HepG2 (cell line): ENCODE data around the gene ARHGEF3. TPM values are rescaled to one million over a fixed set of nuclear protein-coding genes. Genes with fewer than 3 reads are reported as not detected.
A peak's percentile ranks its signal among the peaks of the same experiment; 100 is the strongest.

ENCODE experiments used
- ATAC-seq: fragments of 200-7000 bp; cut with Tn5 transposase; 3 replicates; pipeline ENCODE4 v1.9.1; 2020; ENCODE audit warnings: mild to moderate bottlenecking, moderate library complexity
- BruUV-seq: library from RNA; stranded (reverse); fragments of 400-500 nt; replicated peaks from 2 replicates; lab custom pipeline; 2021; lab: Mats Ljungman, UMichigan
- CTCF ChIA-PET: fragments of 300-600 bp; formaldehyde crosslinking; extraction: SDS; loops from one replicate; lab custom pipeline; 2021; ENCODE audit warnings: low total read pairs, inconsistent platforms, low intra/inter-chr PET ratio; lab: Yijun Ruan, JAX
- POLR2A ChIA-PET: fragments of 350-600 bp; sonication (Branson Sonifier 250); formaldehyde crosslinking; loops from one replicate; lab custom pipeline; 2020; ENCODE audit warnings: antibody characterized with exemption, inconsistent platforms; lab: Yijun Ruan, JAX
- DNase-seq: peaks from one replicate; pipeline ENCODE4 v3.0.0-alpha.2; 2015; ENCODE audit warnings: low spot score
- FAIRE-seq: peaks from 3 replicates; lab custom pipeline; 2011; peaks lifted over from hg19 to GRCh38; lab: Jason Lieb, UNC
- H2AFZ ChIP-seq: one replicate; pipeline ENCODE4 v1.6.1; 2011; ENCODE audit warnings: low read length, inconsistent platforms
- H3K27ac ChIP-seq: fragments of 300-600 bp; 3 replicates; pipeline ENCODE4 v1.8.0; 2011; ENCODE audit warnings: mixed run types, mild to moderate bottlenecking, mixed read lengths, low read length, inconsistent platforms; ENCODE audit not compliant: insufficient read depth; ENCODE audit errors: extremely low read length
- H3K27me3 ChIP-seq, 2 experiments: fragments of 200-600 bp in 1 of 2; 2 replicates in 1 of 2; 3 replicates in 1 of 2; pipeline versions ENCODE4 v1.6.0 to v1.8.0; 2011; ENCODE audit warnings: low read length in 2 of 2, mild to moderate bottlenecking in 2 of 2, moderate library complexity in 2 of 2, inconsistent platforms in 1 of 2; ENCODE audit not compliant: insufficient read depth in 2 of 2, control insufficient read depth in 1 of 2
- H3K36me3 ChIP-seq, 2 experiments: fragments of 200-600 bp in 1 of 2; replicated peaks in 1 of 2; 2 replicates in 1 of 2; 3 replicates in 1 of 2; pipeline versions ENCODE4 v1.5.1 to v1.8.0; 2011; ENCODE audit warnings: low read length in 2 of 2, inconsistent platforms in 1 of 2; ENCODE audit not compliant: insufficient read depth in 2 of 2, control insufficient read depth in 1 of 2
- H3K4me1 ChIP-seq: 2 replicates; pipeline ENCODE4 v1.5.1; 2012; ENCODE audit warnings: low read length, inconsistent platforms; ENCODE audit not compliant: insufficient read depth
- H3K4me2 ChIP-seq: 2 replicates; pipeline ENCODE4 v1.6.0; 2011; ENCODE audit warnings: low read depth, low read length, inconsistent platforms
- H3K4me3 ChIP-seq, 3 experiments: fragments of 200-600 bp in 1 of 3; sonication (generic), shearing (Covaris generic) in 1 of 3; replicated peaks in 1 of 3; 2 replicates each; pipeline ENCODE4 v1.5.1; 2011 to 2016; ENCODE audit warnings: low read length in 3 of 3, inconsistent platforms in 2 of 3, low read depth in 2 of 3, mild to moderate bottlenecking in 2 of 3, control low read depth in 1 of 3, mixed read lengths in 1 of 3; ENCODE audit not compliant: insufficient read depth in 1 of 3
- H3K79me2 ChIP-seq: one replicate; pipeline ENCODE4 v1.6.1; 2011; ENCODE audit warnings: low read length, inconsistent platforms; ENCODE audit not compliant: insufficient read depth
- H3K9ac ChIP-seq: 2 replicates; pipeline ENCODE4 v1.6.0; 2011; ENCODE audit warnings: mild to moderate bottlenecking, low read depth, low read length, inconsistent platforms; ENCODE audit not compliant: insufficient read depth
- H3K9me3 ChIP-seq: 2 replicates; pipeline ENCODE4 v1.5.1; 2012; ENCODE audit warnings: mild to moderate bottlenecking, low read length
- H4K20me1 ChIP-seq: 2 replicates; pipeline ENCODE4 v1.6.0; 2011; ENCODE audit warnings: inconsistent platforms, mild to moderate bottlenecking, low read length, moderate library complexity; ENCODE audit not compliant: insufficient read depth
- DBP ChIP-seq: sonication (generic); formaldehyde crosslinking; IDR thresholded peaks from 2 replicates; pipeline ENCODE4 v1.4.0; 2020; ENCODE audit warnings: missing genetic modification reagents; ENCODE audit errors: not compliant biosample characterization
- FOXJ3 ChIP-seq: sonication (generic); formaldehyde crosslinking; IDR thresholded peaks from 2 replicates; pipeline ENCODE4 v1.4.0; 2020; ENCODE audit warnings: missing genetic modification reagents, mild to moderate bottlenecking, borderline replicate concordance
- HDAC6 ChIP-seq: fragments of 200-600 bp; sonication (generic); IDR thresholded peaks from 2 replicates; pipeline ENCODE4 v1.7.0; 2017; ENCODE audit warnings: mild to moderate bottlenecking, antibody characterized with exemption, low read length, low read depth
- HNF4A ChIP-seq: sonication (generic); formaldehyde crosslinking; IDR thresholded peaks from 2 replicates; pipeline ENCODE4 v1.4.0; 2020; ENCODE audit warnings: missing genetic modification reagents
- KMT2A ChIP-seq: sonication (generic); formaldehyde crosslinking; IDR thresholded peaks from 2 replicates; pipeline ENCODE4 v1.4.0; 2020; ENCODE audit warnings: missing genetic modification reagents
- NFIC ChIP-seq: IDR thresholded peaks from 2 replicates; pipeline ENCODE4 v1.6.1; 2012; ENCODE audit warnings: mild to moderate bottlenecking, low read length, inconsistent platforms
- ONECUT2 ChIP-seq: sonication (generic); formaldehyde crosslinking; IDR thresholded peaks from 2 replicates; pipeline ENCODE4 v1.4.0; 2020; ENCODE audit warnings: missing genetic modification reagents
- PAF1 ChIP-seq: IDR thresholded peaks from 2 replicates; pipeline ENCODE4 v1.6.1; 2016; ENCODE audit warnings: missing genetic modification reagents, missing compliant biosample characterization
- PHF21A ChIP-seq: sonication (generic); formaldehyde crosslinking; IDR thresholded peaks from 2 replicates; pipeline ENCODE4 v1.5.0; 2020; ENCODE audit warnings: mild to moderate bottlenecking, missing genetic modification reagents
- ZNF142 ChIP-seq: sonication (generic); formaldehyde crosslinking; IDR thresholded peaks from 2 replicates; pipeline ENCODE4 v1.4.0; 2020; ENCODE audit warnings: missing genetic modification reagents
- ZNF354B ChIP-seq: sonication (generic); formaldehyde crosslinking; IDR thresholded peaks from 2 replicates; pipeline ENCODE4 v1.8.0; 2022; ENCODE audit warnings: mild to moderate bottlenecking, missing genetic modification reagents
- WGBS: methylation state at CpG from one replicate; pipeline ENCODE4 v1.1.6; 2017; ENCODE audit warnings: low lambda C conversion rate; 5-methylcytosine and 5-hydroxymethylcytosine counted together
- in situ Hi-C: cut with HindIII; loops from 2 replicates; pipeline ENCODE4 v1.10.0; 2017; ENCODE audit warnings: low pct_unique_long_range_greater_than_20kb; ENCODE audit not compliant: extremely low pct_ligation_motif_present
- intact Hi-C: fragments of 100-400 bp; cut with micrococcal nuclease; formaldehyde crosslinking; loops from one replicate; pipeline ENCODE4 v1.10.0; 2022; ENCODE audit not compliant: unreplicated experiment
- polyA plus RNA-seq, 8 experiments: library from polyadenylated mRNA; depleted of rRNA in 3 of 8; stranded (reverse) in 7 of 8; unstranded in 1 of 8; fragments of >200 nt; fragmentation: Illumina TruSeq in 4 of 8; extraction: Trizol in 4 of 8; gene quantifications; 2 replicates each; pipeline versions ENCODE4 v1.2.1 to v1.2.3, GENCODE V29; 2011 to 2016; ENCODE audit warnings: low read depth in 4 of 8, missing spikeins in 1 of 8, mixed read lengths in 1 of 8; ENCODE audit not compliant: insufficient read depth in 1 of 8
- total RNA-seq, 5 experiments: library from RNA; depleted of rRNA; stranded (reverse); fragments of >200 nt; fragmentation: Illumina TruSeq; extraction: Trizol; gene quantifications; 2 replicates each; pipeline ENCODE4 v1.2.3, GENCODE V29; 2016; ENCODE audit warnings: low read depth in 1 of 5

ARHGEF3 gene
- total and polyA plus RNA-seq, 2 of the 13 experiments (the other 11 are each of a cell fraction or from before 2014, with no cell fraction given), result 14.8 to 23.1 TPM

DNA sequence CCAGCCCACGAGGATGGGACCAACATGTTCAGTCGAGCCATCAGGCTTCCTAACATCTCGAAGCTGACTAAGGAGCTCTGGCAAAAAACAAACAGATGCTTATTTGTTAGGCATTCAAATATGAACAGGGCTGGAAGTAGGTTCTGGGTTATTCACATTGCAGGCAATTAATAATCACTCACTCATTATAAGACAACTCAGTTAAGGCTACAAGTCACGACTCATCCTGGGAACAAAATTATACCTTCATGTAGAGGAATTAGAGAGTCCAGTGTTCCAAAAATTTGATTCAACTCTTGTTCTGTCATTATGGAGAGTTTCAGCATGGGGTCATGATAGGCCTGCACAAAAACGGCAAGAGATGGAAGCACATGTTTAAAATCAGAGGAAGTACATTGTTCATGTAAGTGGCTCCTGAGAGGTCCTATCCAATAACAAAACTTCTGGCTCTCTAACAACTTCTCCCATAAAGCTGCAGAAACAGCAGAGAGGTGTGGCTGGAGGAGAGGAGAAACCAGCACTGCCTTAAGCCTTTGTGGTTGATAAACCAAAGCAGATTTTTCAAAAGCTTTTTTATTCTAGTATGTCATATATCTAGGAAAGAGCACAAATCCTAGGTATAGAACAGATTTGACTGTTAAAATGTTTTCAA is 50.6 kb downstream of the ARHGEF3 start:
- H3K4me2 ChIP-seq, result no peak overlapping the region
- H3K79me2 ChIP-seq, result no peaks in the 10 kb centered on the region
- H3K4me1 ChIP-seq, result peaks cover 35% of the 10 kb centered on the region
- peaks cover 20 to 35% of the 10 kb centered on the region in 2 experiments for H3K36me3 ChIP-seq
- in situ Hi-C loops, result no loop called here
- 96% methylated on average over 5 of the region's 5 CpGs for WGBS
- TF ChIP-seq KMT2A (no peak), DBP (CRISPR knock-in tag) (no peak)
- no TSS peak for BruUV-seq
- H3K9me3 ChIP-seq, result no peaks in the 10 kb centered on the region
- DNase-seq, result no peak
- ChIA-PET POLR2A (no interaction called here), CTCF (no interaction called here)
- no peak overlapping the region for H3K4me3 ChIP-seq
- no peak for ATAC-seq
- intact Hi-C loops, result no loop called here
- FAIRE-seq, result no peak
- H3K27ac ChIP-seq, result no peak overlapping the region
- H2AFZ ChIP-seq, result no peak overlapping the region
- H4K20me1 ChIP-seq, result no peaks in the 10 kb centered on the region
- H3K9ac ChIP-seq, result no peak overlapping the region
- no peaks in the 10 kb centered on the region for H3K27me3 ChIP-seq

DNA sequence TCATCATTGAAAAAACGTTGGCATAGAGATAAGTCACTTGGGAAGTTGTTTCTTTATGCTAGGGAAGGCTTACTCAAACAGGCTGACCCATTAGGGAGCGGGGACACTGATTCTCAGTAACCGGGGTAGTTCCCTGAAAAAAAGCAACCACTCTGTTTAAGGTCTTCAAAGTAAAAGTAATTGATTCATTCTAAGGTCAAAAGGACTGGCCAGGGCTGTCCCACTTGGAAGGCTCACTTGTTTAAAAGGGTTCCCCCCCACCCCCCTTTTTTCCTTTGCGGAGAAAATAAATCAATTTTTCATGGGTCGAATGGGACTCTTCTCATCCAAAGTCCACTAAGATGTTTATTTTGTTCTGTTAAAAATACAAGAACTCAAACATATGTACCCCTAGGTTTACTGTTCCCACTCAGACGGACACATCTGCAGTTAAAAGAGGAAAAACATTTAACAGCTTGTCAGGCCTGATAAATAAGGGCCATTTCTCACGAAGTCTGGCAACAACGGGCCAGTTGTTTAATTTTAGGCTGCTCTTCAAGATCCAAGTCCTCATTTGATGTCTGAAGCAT is 53.0 kb downstream of the ARHGEF3 start:
- Histone ChIP-seq H3K27ac (peak overlapping the region; percentile 42), H3K4me1 (peaks cover 35% of the 10 kb centered on the region), H3K27me3 (no peaks in the 10 kb centered on the region), H3K36me3 (peaks cover 19 to 43% of the 10 kb centered on the region in 2 experiments; a peak in 4 of 5 replicates), H3K4me3 (no peak overlapping the region), H3K9ac (no peak overlapping the region), H3K9me3 (no peaks in the 10 kb centered on the region), H2AFZ (no peak overlapping the region), H3K4me2 (peak overlapping the region; percentile 15), H3K79me2 (no peaks in the 10 kb centered on the region), H4K20me1 (no peaks in the 10 kb centered on the region)
- ChIA-PET POLR2A (interaction anchor here (1.1 to 2.2 kb wide), 6 partner anchors 33 to 329 kb away, joined by 3 to 14 read pairs (median 4); partner anchors contain the start of gene ARHGEF3), CTCF (no interaction called here)
- in situ Hi-C loops, result no loop called here
- no TSS peak for BruUV-seq
- ATAC-seq (peak; percentile 93), DNase-seq (peak; percentile 4), FAIRE-seq (peak; percentile 8)
- WGBS, result 10% methylated on average over 8 of the region's 8 CpGs
- intact Hi-C loops, result loop anchor here (5.0 kb wide), 1 partner anchor 54 kb away; the partner anchor contains the start of gene ARHGEF3
- TF ChIP-seq PAF1 (CRISPR knock-in tag) (no peak), HDAC6 (no peak), HNF4A (CRISPR knock-in tag) (peak; percentile 58), NFIC (peak; percentile 67; the same call in 1 of the 2 replicates), ZNF354B (CRISPR knock-in tag) (no peak), ONECUT2 (CRISPR knock-in tag) (peak; percentile 76), FOXJ3 (CRISPR knock-in tag) (peak; percentile 48; the same call in 1 of the 2 replicates), PHF21A (peak; percentile 82; the same call in 1 of the 2 replicates), ZNF142 (no peak)
